Right ventricle myocardium superior (tissue), 1 donor: ENCODE measurements around the gene TUBB8B. TPM values are rescaled to one million over a fixed set of nuclear protein-coding genes. Genes with fewer than 3 reads are reported as not detected.
"Not testable (repeated sequence)": the region's sequence is repeated elsewhere in the genome, so short reads cannot be mapped to it uniquely, and the experiment has no call there.

Experiments
- ATAC-seq: fragments of 200-7000 bp; cut with Tn5 transposase; one replicate; pipeline ENCODE4 v1.9.1; 2020; ENCODE audit warnings: mild to moderate bottlenecking; ENCODE audit not compliant: poor library complexity
- DNase-seq: peaks from one replicate; pipeline ENCODE4 v3.0.0-alpha.2; 2020
- intact Hi-C: fragments of 100-400 bp; cut with DNase I; formaldehyde crosslinking; loops from one replicate; pipeline ENCODE4 v1.11.2; 2022
- long read RNA-seq: library from polyadenylated mRNA; unstranded; transcript quantifications from one replicate; pipeline ENCODE4 v2.0.0, GENCODE V29; 2021
- total RNA-seq: library from RNA; stranded (reverse); fragmentation: NEBNext Ultra II Directional; extraction: Animal tissue kit (Norgen Biotek cat#: 25700); gene quantifications from one replicate; pipeline ENCODE4 v1.2.1, GENCODE V29; 2021
- donor health status: DM: no; HTN: yes; CAD: no; lungs with severe emphysema.

The TUBB8B gene
- not detected for total RNA-seq
- long read RNA-seq: 0 reads

- intact Hi-C loops, ATAC-seq, DNase-seq: not testable (repeated sequence)
These were observed at the start of gene TUBB8B for GRCh38 chr18:49176-49665. Gene TUBB8B, minus strand, starts transcription at chr18:49615. Its CDS starts 58 bp downstream, at chr18:49557.

- DNase-seq, ATAC-seq, intact Hi-C loops: not testable (repeated sequence)
These were observed 48.0 kb upstream of the TUBB8B start for GRCh38 chr18:97252-97914.

GRCh38 chr18:96767-97131 is 47.3 kb upstream of the TUBB8B start:
- intact Hi-C loops, ATAC-seq, DNase-seq: not testable (repeated sequence)

DNA sequence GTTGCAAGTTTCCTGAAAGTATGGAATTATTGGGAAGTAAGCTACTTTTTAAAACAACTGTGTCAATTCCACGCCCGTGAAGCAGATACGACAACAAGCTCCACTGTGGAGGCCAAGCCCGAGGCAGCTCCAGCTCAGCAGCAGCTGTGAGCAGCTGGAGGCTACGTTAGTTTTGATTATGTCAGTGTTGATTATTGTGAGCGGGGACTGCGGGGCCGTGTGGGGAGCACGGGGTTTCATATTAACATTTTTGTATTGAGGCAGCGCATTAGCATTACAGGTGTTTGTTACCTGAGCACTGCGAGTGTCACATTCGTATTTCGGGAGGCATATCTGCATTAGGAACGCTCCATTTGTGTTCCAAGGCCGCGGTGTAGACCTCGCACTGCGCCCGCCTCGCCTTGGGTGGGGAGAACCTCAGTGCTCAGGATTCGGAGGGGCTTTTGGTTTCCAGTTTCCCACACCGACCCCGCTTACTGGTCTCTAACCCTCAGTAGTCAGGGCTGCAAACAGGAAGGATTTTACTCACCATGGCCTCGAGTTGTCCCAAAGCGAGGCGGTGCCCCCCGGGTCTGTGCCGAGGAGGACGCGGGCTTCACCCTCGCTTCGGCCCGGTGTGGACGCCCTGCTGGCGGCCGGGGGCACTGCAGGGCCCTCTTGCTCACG is 46.8 kb upstream of the TUBB8B start:
- DNase-seq, intact Hi-C loops, ATAC-seq: not testable (repeated sequence)

DNA sequence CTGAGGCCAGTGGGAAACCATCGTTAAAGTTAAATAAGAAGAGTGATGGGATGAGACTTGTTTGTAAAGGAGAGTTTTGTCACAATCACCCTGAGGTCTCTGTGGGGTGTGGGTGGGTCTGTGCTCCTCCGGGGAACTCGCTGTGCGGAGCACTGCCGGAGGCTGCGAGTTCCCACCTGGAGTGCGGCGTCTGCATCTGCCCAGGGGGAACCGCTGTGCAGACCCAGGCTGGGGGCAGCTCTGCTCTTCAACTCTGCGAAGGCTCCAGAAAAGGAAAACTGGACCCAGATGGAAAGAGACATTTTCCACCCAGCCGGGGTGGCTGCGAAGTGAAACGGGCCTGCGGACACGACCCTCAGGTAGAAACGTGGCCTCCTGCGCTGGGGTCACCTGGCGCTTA is 46.2 kb upstream of the TUBB8B start:
- DNase-seq, ATAC-seq, intact Hi-C loops: not testable (repeated sequence)

GRCh38 chr18:93897-94408 is 44.5 kb upstream of the TUBB8B start:
- DNase-seq, intact Hi-C loops, ATAC-seq: not testable (repeated sequence)

- intact Hi-C loops, ATAC-seq: not testable (repeated sequence)
These were observed 42.1 kb upstream of the TUBB8B start for GRCh38 chr18:91561-91960.

GRCh38 chr18:90396-91193 is 41.2 kb upstream of the TUBB8B start:
- intact Hi-C loops, DNase-seq, ATAC-seq: not testable (repeated sequence)

More at GRCh38 chr18:91561-91960, 42.1 kb upstream of the TUBB8B start:
- not testable (repeated sequence) for DNase-seq

- intact Hi-C loops, ATAC-seq, DNase-seq: not testable (repeated sequence)
These were observed 39.7 kb upstream of the TUBB8B start for GRCh38 chr18:89124-89523.

DNA sequence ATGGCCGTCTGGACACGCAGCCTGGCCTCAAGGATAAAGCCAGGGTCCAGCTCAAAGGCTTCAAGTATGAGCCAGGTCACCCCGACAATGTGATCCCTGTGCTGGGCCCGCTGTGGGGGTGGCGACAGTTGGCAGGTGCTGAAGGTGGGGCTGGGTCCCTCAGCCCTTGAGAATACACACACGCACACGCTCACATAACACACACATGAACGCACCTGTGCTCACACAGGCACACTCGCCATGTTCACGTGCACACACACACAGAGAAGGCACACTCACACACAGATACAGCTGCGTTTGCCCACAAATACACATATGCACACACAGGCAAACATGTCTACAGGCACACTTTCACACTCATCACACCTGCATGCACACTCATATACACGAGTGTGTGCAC is 35.4 kb upstream of the TUBB8B start:
- intact Hi-C loops, DNase-seq, ATAC-seq: not testable (repeated sequence)

GRCh38 chr18:82626-83209 is 33.3 kb upstream of the TUBB8B start:
- DNase-seq, intact Hi-C loops: not testable (repeated sequence)

GRCh38 chr18:80881-81280 is 31.5 kb upstream of the TUBB8B start:
- ATAC-seq, DNase-seq, intact Hi-C loops: not testable (repeated sequence)

More at GRCh38 chr18:82626-83209, 33.3 kb upstream of the TUBB8B start:
- not testable (repeated sequence) for ATAC-seq

DNA sequence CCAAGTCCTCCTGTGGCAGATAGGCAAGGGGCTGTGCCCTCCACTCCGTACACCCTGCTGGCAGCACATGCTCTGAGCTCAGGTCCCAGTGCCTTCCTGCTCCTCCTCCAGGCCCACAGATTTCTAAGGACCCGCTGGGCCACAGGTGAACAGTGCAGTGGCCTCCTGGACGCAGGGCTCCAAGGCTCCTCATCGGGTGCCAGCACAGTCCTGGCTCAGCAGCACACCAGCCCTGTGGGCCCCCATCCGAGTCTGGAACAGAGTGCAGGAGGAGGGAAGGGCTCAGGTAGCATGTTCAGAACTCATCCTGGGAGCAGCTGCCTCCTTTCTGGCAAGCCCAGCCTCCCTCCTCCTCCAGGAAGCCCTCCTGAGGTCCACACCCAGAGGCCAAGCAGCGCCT is 30.8 kb upstream of the TUBB8B start:
- not testable (repeated sequence) for DNase-seq, ATAC-seq

GRCh38 chr18:75525-76160 is 26.2 kb upstream of the TUBB8B start:
- intact Hi-C loops, DNase-seq, ATAC-seq: not testable (repeated sequence)

More for the DNA sequence above, 30.8 kb upstream of the TUBB8B start:
- intact Hi-C loops: not testable (repeated sequence)

GRCh38 chr18:73181-73777 is 23.9 kb upstream of the TUBB8B start:
- ATAC-seq, DNase-seq, intact Hi-C loops: not testable (repeated sequence)

- ATAC-seq, intact Hi-C loops, DNase-seq: not testable (repeated sequence)
These were observed 18.3 kb upstream of the TUBB8B start for GRCh38 chr18:67701-68100.

DNA sequence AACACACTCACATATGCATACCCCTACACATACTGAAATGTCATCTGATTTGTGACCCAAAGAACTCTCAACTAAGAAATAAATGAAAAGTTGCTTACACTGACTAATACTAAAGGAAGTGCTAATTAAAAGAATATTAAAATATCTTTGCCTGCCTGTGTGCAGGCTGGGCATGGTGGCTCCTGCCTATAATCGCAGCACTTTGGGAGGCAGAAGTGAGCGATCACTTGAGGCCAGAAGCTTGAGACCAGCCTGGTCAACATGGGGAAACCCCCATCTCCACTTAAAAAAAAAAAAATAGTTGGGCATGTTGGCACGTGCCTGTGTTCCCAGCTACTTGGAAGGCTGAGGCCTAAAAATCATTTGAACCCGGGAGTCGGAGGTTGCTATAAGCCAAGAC is 14.9 kb upstream of the TUBB8B start:
- intact Hi-C loops, DNase-seq, ATAC-seq: not testable (repeated sequence)
